Epithelial cell of prostate (primary cell): ENCODE data around the gene SQOR.

Experiments
- DNase-seq: peaks from one replicate; pipeline ENCODE4 v3.0.0-alpha.2; 2011; ENCODE audit warnings: low read depth, low spot score
- H3K27ac ChIP-seq: fragments of 450-650 bp; 2 replicates; pipeline ENCODE4 v1.5.1; 2017; ENCODE audit warnings: mild to moderate bottlenecking

The SQOR gene

GRCh38 chr15:45703670-45704328 is 69.0 kb downstream of the SQOR start:
- no peak overlapping the region for H3K27ac ChIP-seq
- no peak for DNase-seq

- DNase-seq = no peak
These were observed 69.8 kb downstream of the SQOR start for GRCh38 chr15:45704329-45705249.

GRCh38 chr15:45705510-45706473 is 71.0 kb downstream of the SQOR start:
- peak overlapping the region; percentile 59 for H3K27ac ChIP-seq

More at GRCh38 chr15:45704329-45705249, 69.8 kb downstream of the SQOR start:
- H3K27ac ChIP-seq = peak overlapping the region; percentile 59

GRCh38 chr15:45710657-45711056 is 75.8 kb downstream of the SQOR start:
- DNase-seq = no peak
- H3K27ac ChIP-seq = no peak overlapping the region

More at GRCh38 chr15:45705510-45706473, 71.0 kb downstream of the SQOR start:
- peak; percentile 26 for DNase-seq

GRCh38 chr15:45714590-45715488 is 80.0 kb downstream of the SQOR start:
- DNase-seq = no peak
- H3K27ac ChIP-seq = no peak overlapping the region

- no peak for DNase-seq
- H3K27ac ChIP-seq = no peak overlapping the region
These were observed 80.7 kb downstream of the SQOR start for GRCh38 chr15:45715528-45715927.

GRCh38 chr15:45719490-45719889 is 84.7 kb downstream of the SQOR start:
- no peak overlapping the region for H3K27ac ChIP-seq
- no peak for DNase-seq

GRCh38 chr15:45720183-45720582 is 85.4 kb downstream of the SQOR start:
- H3K27ac ChIP-seq = no peak overlapping the region
- DNase-seq = no peak

GRCh38 chr15:45728641-45729040 is 93.8 kb downstream of the SQOR start:
- DNase-seq = no peak
- H3K27ac ChIP-seq = no peak overlapping the region

- no peak for DNase-seq
- no peak overlapping the region for H3K27ac ChIP-seq
These were observed 94.3 kb downstream of the SQOR start for GRCh38 chr15:45729141-45729540.

- no peak overlapping the region for H3K27ac ChIP-seq
- no peak for DNase-seq
These were observed 96.5 kb downstream of the SQOR start for GRCh38 chr15:45731343-45731742.

GRCh38 chr15:45732662-45733061 is 97.8 kb downstream of the SQOR start:
- DNase-seq = no peak
- no peak overlapping the region for H3K27ac ChIP-seq

GRCh38 chr15:45734260-45734711 is 99.5 kb downstream of the SQOR start:
- no peak for DNase-seq
- no peak overlapping the region for H3K27ac ChIP-seq
